ENCODE measurements around the gene OR11G2.
A peak's percentile ranks its signal among the peaks of the same experiment; 100 is the strongest.
"Not testable (repeated sequence)": the region's sequence is repeated elsewhere in the genome, so short reads cannot be mapped to it uniquely, and the experiment has no call there.

Gene OR11G2

GRCh38 chr14:20190596-20190995, at the start of gene OR11G2:
OR11G2 (plus strand) TSS chr14:20190896; CDS start chr14:20197438, 6,542 bp downstream.
- DNase-seq (ENCODE audit: low read depth), result no peak

GRCh38 chr14:20143911-20144310, 46.8 kb upstream of the OR11G2 start:
- no peak for DNase-seq (ENCODE audit: low read depth)

GRCh38 chr14:20144820-20145219, 45.9 kb upstream of the OR11G2 start:
- DNase-seq (ENCODE audit: low read depth), result no peak

- no peak for DNase-seq (ENCODE audit: low read depth)
Observed at GRCh38 chr14:20164462-20164861, 26.2 kb upstream of the OR11G2 start.

GRCh38 chr14:20167091-20167490, 23.6 kb upstream of the OR11G2 start:
- DNase-seq (ENCODE audit: low read depth), result no peak

- peak; percentile 4 for DNase-seq (ENCODE audit: low read depth)
Observed at GRCh38 chr14:20169852-20170251, 20.8 kb upstream of the OR11G2 start.

- not testable (repeated sequence) for DNase-seq (ENCODE audit: low read depth)
Observed at GRCh38 chr14:20174205-20174604, 16.5 kb upstream of the OR11G2 start.

GRCh38 chr14:20176330-20176729, 14.4 kb upstream of the OR11G2 start:
- no peak for DNase-seq (ENCODE audit: low read depth)

GRCh38 chr14:20177433-20177974, 13.2 kb upstream of the OR11G2 start:
- no peak for DNase-seq (ENCODE audit: low read depth)

- DNase-seq (ENCODE audit: low read depth), result no peak
Observed at GRCh38 chr14:20179218-20179617, 11.5 kb upstream of the OR11G2 start.

GRCh38 chr14:20179880-20180279, 10.8 kb upstream of the OR11G2 start:
- no peak for DNase-seq (ENCODE audit: low read depth)

GRCh38 chr14:20180486-20180885, 10.2 kb upstream of the OR11G2 start:
- DNase-seq (ENCODE audit: low read depth), result no peak

GRCh38 chr14:20184181-20184580, 6.5 kb upstream of the OR11G2 start:
- DNase-seq (ENCODE audit: low read depth), result no peak

GRCh38 chr14:20191396-20191795, 700 bp downstream of the OR11G2 start:
- DNase-seq (ENCODE audit: low read depth), result no peak

- no peak for DNase-seq (ENCODE audit: low read depth)
Observed at GRCh38 chr14:20194101-20194500, 3.4 kb downstream of the OR11G2 start.

- not testable (repeated sequence) for DNase-seq (ENCODE audit: low read depth)
Observed at GRCh38 chr14:20195170-20195569, 4.5 kb downstream of the OR11G2 start.

- no peak for DNase-seq (ENCODE audit: low read depth)
Observed at GRCh38 chr14:20195911-20196310, 5.2 kb downstream of the OR11G2 start.

GRCh38 chr14:20197459-20197858, 6.8 kb downstream of the OR11G2 start:
- no peak for DNase-seq (ENCODE audit: low read depth)

- DNase-seq (ENCODE audit: low read depth), result no peak
Observed at GRCh38 chr14:20198991-20199390, 8.3 kb downstream of the OR11G2 start.

- DNase-seq (ENCODE audit: low read depth), result no peak
Observed at GRCh38 chr14:20204721-20205120, 14.0 kb downstream of the OR11G2 start.

GRCh38 chr14:20209595-20209994, 18.9 kb downstream of the OR11G2 start:
- no peak for DNase-seq (ENCODE audit: low read depth)

GRCh38 chr14:20212406-20212805, 21.7 kb downstream of the OR11G2 start:
- not testable (repeated sequence) for DNase-seq (ENCODE audit: low read depth)

GRCh38 chr14:20215196-20215595, 24.5 kb downstream of the OR11G2 start:
- peak; percentile 9 for DNase-seq (ENCODE audit: low read depth)

GRCh38 chr14:20219033-20219432, 28.3 kb downstream of the OR11G2 start:
- DNase-seq (ENCODE audit: low read depth), result peak; percentile 1

- DNase-seq (ENCODE audit: low read depth), result no peak
Observed at GRCh38 chr14:20223410-20223809, 32.7 kb downstream of the OR11G2 start, which contains the start of gene OR11H6. OR11H6 (plus strand) TSS chr14:20223710; CDS start chr14:20223710, 0 bp downstream.
